Measurements from ENCODE around the gene PVALB.

The PVALB gene

GRCh38 chr22:36765943-36766450 lies 50.8 kb downstream of the PVALB start:
- DNase-seq (ENCODE audit: low spot score), result no peak
- TF ChIP-seq, protein P1, sequence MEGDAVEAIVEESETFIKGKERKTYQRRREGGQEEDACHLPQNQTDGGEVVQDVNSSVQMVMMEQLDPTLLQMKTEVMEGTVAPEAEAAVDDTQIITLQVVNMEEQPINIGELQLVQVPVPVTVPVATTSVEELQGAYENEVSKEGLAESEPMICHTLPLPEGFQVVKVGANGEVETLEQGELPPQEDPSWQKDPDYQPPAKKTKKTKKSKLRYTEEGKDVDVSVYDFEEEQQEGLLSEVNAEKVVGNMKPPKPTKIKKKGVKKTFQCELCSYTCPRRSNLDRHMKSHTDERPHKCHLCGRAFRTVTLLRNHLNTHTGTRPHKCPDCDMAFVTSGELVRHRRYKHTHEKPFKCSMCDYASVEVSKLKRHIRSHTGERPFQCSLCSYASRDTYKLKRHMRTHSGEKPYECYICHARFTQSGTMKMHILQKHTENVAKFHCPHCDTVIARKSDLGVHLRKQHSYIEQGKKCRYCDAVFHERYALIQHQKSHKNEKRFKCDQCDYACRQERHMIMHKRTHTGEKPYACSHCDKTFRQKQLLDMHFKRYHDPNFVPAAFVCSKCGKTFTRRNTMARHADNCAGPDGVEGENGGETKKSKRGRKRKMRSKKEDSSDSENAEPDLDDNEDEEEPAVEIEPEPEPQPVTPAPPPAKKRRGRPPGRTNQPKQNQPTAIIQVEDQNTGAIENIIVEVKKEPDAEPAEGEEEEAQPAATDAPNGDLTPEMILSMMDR (IDR thresholded peaks at IDR 0.05; ENCODE audit: extremely low read depth, missing control alignments), result no peak

GRCh38 chr22:36765131-36765942 lies 51.5 kb downstream of the PVALB start:
- TF ChIP-seq, protein P1 (IDR thresholded peaks at IDR 0.05; ENCODE audit: extremely low read depth, missing control alignments), result no peak

DNA sequence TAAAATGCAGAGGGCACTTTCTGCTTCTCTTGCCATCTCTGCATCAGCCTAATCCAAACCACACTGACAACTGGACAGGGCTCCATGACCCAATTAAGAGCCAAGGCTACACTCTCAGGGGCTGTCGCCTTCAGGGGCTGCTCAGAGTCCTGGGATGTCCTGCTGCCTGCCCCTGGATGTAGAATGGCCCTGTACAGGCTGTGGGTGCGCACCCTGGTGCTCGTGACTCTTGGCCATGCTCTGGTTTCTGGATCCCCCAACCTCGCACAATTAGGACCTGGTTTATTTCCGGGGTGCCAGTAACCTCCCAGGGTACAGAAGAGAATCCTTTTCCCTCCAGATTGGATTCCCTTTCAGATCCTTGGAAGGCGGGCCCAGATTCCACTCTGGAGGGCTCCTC lies 52.2 kb downstream of the PVALB start:
- DNase-seq (ENCODE audit: low spot score), result no peak
- TF ChIP-seq, protein P1 (IDR thresholded peaks at IDR 0.05; ENCODE audit: extremely low read depth, missing control alignments), result no peak

More at GRCh38 chr22:36765131-36765942, 51.5 kb downstream of the PVALB start:
- no peak for DNase-seq (ENCODE audit: low spot score)

GRCh38 chr22:36764060-36764459 lies 52.8 kb downstream of the PVALB start:
- TF ChIP-seq, protein P1 (IDR thresholded peaks at IDR 0.05; ENCODE audit: extremely low read depth, missing control alignments), result no peak
- no peak for DNase-seq (ENCODE audit: low spot score)

DNA sequence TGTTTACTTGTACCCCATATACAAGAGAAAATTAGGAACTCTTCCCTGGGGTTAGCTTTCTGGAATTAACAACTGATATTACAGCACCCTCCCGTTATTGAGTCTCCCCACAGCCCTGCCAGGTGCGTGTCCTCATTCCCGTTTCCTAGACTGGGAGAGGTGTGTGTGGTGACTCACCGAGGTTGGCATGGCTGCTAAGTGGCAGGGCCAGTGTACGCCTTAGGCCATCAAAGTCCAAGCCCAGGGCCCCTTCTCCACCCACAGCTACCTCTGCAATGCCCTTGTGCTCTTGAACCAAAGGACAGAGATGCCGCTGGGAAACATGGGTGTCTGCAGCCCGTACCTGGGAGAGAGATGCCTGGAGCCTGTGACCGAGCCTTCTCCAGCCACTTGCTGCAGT lies 53.3 kb downstream of the PVALB start:
- TF ChIP-seq, protein P1 (IDR thresholded peaks at IDR 0.05; ENCODE audit: extremely low read depth, missing control alignments), result no peak
- no peak for DNase-seq (ENCODE audit: low spot score)

DNA sequence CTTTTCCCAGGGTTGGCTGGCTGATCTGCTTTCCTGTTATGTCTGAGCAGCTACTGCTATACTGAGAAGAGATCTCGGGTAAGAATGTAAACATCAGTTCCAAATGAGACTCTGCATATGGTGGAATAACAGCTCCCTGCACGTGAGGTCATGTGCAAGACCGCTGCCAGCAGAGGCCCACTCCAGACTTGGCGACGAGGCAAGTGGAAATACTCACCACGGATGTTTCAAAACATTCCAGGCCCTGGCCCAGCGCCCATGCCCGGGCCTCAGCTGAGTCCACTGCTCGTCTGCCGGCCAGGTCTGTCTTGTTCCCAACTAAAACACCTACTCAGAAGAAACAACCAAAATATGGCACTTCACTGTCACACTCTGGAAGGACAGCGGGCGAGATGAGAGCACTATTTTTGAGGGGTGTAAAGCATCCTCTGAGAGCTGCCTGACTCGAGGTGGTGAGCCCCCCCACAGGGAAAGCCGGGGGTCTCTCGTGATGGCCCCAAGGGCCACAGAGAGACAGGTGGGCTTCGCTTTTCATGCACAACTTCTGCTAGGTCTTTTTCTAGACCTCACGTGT lies 54.1 kb downstream of the PVALB start:
- DNase-seq (ENCODE audit: low spot score), result no peak
- TF ChIP-seq, protein P1 (IDR thresholded peaks at IDR 0.05; ENCODE audit: extremely low read depth, missing control alignments), result no peak

DNA sequence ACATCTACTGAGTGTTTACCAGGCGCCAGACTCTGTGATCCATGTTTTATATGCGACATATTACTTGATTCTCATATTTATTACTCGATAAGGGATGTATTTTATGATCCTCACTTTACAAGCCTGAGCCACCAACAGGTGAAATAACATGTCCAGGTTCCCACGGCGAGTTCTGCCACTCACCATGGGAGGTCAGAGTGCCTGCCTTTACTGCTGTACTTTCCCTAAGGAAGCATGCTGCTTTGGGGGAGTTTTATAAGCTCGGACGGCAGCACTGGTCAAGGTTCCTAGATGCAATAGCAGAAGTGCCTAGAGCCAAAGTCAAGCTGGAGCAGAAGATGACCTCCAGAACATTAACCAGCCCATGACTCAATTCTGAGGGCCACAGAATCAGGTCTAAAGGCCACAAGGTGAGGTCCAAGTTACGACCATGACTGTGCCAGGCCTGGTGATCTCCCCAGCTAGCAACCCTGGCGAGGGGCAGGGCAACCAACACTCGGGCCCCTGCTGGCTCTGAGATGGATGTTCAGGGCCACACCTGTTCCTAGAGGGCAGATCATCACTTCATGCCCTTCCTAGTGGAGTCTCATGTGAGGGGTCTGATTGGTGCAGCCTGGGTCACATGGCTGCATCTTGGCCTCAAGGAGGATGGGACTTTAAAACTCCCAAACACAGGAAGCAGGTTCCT lies 55.1 kb downstream of the PVALB start:
- no peak for DNase-seq (ENCODE audit: low spot score)
- TF ChIP-seq, protein P1 (IDR thresholded peaks at IDR 0.05; ENCODE audit: extremely low read depth, missing control alignments), result no peak
